RCC 7860 (cell line): ENCODE results near the gene ZNF211.
A peak's percentile ranks its signal among the peaks of the same experiment; 100 is the strongest.

Experiments used
- DNase-seq: peaks from one replicate; pipeline ENCODE4 v3.0.0-alpha.2; 2015; ENCODE audit warnings: low spot score
- FAIRE-seq: peaks from 2 replicates; lab custom pipeline; 2012; peaks lifted over from hg19 to GRCh38; lab: Jason Lieb, UNC

The ZNF211 gene

DNA sequence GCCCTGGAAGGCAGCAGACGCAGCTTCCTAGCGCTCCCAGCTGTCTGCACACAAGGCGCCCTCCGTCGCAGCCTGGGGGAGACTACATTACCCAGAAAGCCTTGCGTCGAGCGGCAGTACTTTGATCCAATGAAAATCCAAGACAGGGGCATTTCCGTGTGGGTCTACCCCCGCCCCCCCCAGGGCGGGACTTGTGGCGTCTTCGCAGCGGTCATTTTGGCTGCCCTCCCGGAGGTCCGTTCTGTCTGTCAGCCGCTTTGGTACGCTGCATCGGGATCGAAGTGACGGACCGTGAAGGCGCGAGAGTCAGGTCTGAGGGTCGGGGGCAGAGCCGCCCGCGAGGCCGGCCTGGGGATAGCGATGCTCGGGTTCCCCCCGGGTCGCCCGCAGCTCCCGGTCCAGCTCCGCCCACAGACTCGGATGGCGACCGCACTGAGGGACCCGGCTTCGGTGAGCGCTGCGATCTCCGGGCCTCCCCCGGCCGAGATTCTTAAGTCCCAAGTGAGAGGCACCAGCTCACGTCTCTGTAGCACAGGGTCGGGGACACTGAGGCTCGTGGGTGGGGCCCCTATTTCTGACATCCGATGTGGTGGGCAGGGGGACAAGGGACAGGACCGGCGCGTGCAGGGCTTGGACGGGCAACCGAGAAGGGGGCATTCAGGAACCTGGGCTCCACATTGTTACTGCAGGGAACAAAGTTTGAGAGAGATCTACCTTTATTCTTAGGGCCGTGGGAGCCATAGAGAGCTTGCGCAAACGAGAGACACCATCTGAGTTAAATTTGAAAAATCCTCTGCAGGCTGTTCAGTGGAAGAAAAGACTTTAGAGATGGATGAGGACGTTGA, at the start of gene ZNF211:
ZNF211 (plus strand) TSS at position 182 of the 845 bp plus-strand sequence; CDS start at position 361, 179 bp downstream.
- DNase-seq (peak; percentile 77), FAIRE-seq (peak; percentile 45)

GRCh38 chr19:57583521-57584416, 49.2 kb upstream of the ZNF211 start, which contains the start of gene ZIK1:
ZIK1 (plus strand) TSS chr19:57584145; CDS start chr19:57584357, 212 bp downstream.
- DNase-seq (no peak), FAIRE-seq (no peak)

- FAIRE-seq = peak; percentile 84
- DNase-seq = peak; percentile 92
Measured at GRCh38 chr19:57587529-57587928, 45.4 kb upstream of the ZNF211 start.

DNA sequence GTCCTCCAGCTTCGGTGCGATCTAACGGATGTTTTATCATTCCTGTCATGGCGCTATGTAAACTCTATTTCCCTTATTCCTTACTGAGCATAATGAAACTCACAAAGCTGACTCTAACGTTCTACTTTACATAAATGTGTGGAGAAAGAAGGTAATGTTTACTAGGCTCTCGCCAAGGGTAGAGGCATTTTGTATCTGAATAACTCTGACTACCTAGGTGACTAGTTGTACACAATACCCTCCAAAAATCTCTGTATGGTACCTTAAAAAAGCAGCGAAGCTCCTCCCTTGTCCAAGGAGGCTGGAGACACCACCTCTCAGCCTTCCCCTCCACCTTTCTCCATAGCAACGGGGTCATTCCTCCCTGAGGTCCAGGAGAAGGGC, 33.6 kb upstream of the ZNF211 start:
- no peak for FAIRE-seq

DNA sequence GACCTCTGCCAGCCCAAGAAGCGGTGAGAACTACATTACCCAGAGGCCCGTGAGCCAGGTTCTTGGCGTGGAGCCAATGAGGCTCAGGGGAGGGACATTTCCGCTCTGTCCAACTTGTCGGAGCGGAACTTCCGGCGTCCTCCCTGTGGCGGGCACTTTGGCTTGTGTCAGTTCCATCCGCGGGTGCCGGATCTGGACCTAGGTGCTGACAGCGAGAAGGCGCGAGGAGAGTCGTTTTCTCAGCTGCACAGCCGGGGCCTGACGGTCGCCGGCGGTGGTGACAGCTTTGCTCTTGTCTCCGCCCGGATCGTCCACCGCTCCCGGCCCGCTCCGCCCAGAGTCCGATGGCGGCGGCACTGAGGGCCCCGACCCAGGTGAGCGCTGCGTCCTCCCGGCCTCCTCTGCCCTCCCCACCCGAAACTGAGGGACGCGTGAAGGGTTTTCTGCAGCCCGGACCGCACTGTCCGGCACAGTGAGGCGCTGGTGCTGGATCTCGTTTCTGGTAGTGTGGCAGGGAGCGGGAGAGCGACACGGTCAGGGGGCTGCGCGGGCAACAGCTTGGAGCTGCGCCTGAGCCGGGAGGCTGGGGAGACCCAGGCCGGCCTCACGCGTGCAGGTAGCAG, 33.1 kb upstream of the ZNF211 start, which contains the start of gene ZNF530:
ZNF530 (plus strand) TSS at position 125 of the 623 bp plus-strand sequence. CDS start 4,461 bp downstream, outside the sequence.
- DNase-seq (peak; percentile 73), FAIRE-seq (no peak)

More for the DNA sequence above, 33.6 kb upstream of the ZNF211 start:
- no peak for DNase-seq

DNA sequence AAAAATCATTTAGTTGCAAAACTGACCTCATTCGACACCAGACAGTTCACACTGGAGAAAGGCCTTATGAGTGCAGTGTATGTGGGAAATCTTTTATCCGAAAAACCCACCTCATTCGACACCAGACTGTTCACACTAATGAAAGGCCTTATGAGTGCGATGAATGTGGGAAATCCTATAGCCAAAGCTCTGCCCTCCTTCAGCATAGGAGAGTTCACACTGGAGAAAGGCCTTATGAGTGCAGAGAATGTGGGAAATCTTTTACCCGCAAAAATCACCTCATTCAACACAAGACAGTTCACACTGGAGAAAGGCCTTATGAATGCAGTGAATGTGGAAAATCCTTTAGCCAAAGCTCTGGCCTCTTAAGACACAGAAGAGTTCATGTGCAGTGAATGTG, 26.0 kb upstream of the ZNF211 start:
- DNase-seq = no peak
- FAIRE-seq = no peak

DNA sequence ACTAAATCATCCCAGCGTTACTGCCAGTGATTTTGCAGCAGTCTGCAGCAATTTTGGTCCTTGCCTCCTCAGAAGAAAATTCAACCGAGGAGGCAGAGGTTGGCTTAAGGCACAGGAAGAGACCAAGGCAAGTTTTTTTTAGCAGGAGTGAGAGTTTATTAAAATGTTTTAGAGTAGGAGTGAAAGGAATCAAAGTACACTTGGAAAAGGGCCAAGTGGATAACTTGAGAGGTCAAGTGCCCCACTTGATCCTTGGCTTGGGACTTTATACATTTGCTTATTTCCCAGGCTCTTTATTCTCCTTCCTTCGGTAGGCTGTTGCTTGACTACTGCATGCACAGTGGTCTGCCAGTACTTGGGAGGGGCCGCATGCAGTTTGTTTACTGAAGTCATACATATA, 21.9 kb upstream of the ZNF211 start:
- DNase-seq (no peak), FAIRE-seq (no peak)

DNA sequence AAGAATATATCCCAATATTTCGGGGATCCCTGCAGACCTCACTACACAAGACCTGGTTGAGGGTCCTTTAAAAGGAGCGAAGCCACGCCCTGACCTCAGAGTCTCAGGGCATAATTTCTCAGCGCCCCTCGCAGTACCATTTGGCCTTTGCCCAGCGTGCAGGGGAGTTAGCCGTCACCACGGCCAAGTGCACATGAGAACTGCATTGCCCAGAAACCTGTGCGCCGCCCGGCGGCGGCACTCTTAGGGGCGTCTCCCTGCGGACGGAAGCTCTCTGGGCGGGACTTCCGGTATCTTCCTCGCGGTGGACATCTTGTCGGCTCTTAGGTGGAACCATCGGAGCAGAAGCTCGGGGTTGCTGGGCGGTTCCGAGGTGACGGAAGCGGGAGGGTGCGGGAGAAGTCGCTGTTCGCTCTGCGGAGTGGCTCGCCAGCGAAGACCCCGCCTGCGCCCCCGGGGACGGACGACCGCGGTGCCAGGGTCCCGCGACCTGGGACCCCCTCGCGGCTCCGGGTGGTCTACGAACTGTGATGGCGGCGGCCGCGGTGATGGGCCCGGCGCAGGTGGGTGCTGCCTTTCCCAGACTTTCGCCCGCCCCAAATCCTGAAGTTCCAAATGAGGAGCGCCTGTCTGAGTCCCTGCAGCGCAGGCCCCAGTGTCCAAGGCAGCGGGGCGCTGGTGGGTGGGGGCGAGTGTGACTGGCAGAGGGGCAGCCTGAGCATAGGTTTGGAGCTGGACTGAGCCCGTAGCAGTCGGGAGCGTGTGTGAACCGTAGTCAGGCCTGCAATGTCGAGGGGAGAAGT, 18.8 kb upstream of the ZNF211 start, which contains the start of gene ZNF134:
ZNF134 (plus strand) TSS at position 302 of the 803 bp plus-strand sequence. CDS start 5,227 bp downstream, outside the sequence.
- FAIRE-seq (no peak), DNase-seq (peak; percentile 66)

DNA sequence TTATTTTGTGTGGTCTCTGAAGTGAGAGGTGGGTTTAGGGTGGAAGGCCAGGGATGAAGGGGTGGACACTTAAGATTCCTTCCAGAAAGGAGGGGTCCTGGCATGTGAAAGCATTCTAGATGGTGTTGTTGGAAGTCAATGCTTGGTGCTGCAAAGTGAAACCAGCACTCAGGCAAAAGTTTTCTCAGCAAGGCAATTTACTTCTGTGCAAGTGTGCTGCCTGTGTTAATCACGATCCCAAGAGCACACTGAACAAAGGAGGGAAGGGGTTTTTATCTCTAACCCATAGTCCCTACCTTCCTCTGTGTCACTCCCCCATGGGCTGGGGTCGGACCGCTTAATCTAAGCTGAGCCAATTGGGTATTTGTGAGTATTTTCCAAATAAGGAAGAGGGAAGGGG, 17.6 kb upstream of the ZNF211 start:
- DNase-seq (no peak), FAIRE-seq (no peak)

- DNase-seq (no peak), FAIRE-seq (no peak)
Measured at GRCh38 chr19:57620673-57621348, 12.2 kb upstream of the ZNF211 start.

DNA sequence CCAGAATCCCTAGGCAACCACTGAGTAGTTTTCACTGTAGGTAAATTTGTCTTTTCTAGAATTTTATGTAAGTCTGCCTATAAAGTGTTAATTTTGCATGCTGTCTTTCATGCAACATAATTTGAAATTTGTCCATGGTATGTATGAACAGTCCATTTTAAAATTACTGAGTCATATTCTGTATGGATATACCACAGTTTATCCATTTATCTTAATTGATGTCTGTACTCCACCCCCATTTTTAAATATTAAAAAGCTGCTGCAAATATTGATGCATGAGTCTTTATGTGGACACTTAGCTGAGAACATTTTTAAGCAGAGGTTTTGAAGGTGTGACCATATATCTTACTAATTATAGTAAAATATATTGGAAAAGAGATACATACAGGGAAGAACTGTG, 9.9 kb upstream of the ZNF211 start:
- FAIRE-seq = no peak
- no peak for DNase-seq

GRCh38 chr19:57633832-57634131, 814 bp downstream of the ZNF211 start:
- DNase-seq (no peak), FAIRE-seq (no peak)

DNA sequence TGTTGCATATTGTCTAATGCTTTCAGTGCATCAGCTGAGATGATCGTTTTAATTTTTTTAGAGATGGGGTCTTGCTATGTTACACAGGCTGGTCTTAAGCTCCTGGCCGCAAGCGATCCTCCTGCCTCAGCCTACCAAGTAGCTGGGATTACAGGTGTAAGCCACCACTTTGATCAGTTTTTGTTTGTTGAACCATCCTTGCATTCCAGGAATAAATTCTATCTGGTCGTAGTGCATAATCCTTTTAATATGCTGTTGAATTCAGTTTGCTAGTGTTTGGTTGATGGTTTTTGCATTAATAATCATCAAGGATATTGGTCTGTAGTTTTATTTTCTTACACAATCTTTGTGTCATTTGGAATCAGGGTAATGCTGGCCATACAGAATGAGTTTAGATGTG, 4.4 kb downstream of the ZNF211 start:
- FAIRE-seq = no peak

DNA sequence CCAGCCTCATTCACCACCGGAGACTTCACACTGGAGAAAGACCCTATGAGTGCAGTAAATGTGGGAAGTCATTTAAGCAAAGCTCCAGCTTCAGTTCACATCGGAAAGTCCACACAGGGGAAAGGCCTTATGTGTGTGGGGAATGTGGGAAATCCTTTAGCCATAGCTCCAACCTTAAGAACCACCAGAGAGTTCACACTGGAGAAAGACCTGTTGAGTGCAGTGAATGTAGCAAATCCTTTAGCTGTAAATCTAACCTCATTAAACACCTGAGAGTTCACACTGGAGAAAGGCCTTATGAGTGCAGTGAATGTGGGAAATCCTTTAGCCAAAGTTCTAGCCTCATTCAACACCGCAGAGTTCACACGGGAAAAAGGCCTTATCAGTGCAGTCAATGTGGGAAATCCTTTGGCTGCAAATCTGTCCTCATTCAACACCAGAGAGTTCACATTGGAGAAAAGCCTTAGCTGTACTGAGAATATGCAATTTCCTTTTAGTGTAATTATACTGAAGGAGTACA, 8.8 kb downstream of the ZNF211 start:
- DNase-seq (no peak), FAIRE-seq (no peak)

More for the DNA sequence above, 4.4 kb downstream of the ZNF211 start:
- no peak for DNase-seq

DNA sequence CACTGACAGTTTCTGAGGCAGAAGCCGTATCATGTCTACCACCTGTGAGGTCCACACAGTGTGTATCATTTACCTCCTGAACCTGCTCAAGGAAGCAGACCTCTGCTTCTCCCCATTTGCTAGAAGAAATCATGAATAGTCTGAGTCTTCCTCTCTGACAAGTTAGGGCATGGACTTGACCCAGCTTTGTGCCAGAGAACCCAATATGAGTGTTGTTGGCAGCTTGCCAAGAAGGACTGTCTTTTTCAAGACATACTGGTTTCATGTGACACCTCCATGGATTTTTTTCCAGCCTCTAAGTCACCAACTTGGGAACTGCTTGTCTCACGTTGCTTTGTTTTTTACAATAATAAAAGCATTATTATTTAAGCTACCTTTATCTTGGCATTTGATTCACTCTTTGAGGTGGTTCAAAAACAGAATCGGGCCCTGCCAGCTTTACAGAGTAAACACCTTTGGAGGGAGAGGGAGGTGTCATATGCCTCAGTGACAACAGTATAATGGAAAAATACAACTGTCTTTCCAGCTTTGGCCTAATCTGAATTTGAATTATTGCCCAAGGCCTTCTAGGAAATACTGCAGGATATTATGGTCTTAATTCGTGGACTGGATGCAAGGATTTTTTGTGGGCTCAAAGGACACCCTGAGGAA, 9.6 kb downstream of the ZNF211 start:
- no peak for FAIRE-seq
- no peak for DNase-seq

- DNase-seq (no peak), FAIRE-seq (no peak)
Measured at GRCh38 chr19:57643734-57644133, 10.8 kb downstream of the ZNF211 start.

GRCh38 chr19:57648331-57649003, 15.5 kb downstream of the ZNF211 start:
- no peak for FAIRE-seq
- no peak for DNase-seq

DNA sequence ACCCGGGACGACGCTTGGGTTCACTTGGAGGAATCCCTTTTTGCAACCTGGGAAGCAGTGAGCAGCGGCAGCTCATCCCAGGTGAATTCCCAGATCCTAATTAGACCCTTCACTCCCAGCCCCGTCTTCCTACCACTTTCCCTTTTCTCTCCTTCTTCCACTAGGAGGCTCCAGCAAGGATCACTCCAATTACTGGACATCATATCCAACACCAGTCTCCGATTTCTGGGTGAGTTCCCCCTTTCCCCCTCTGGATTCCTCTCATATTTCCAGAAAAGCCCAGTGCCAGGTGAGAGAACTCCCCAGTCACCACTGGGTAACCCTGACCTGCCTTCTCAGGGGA, 18.7 kb downstream of the ZNF211 start:
- DNase-seq (no peak), FAIRE-seq (no peak)
